HG03095 (cell line): ENCODE data around the gene REXO1.
A peak's percentile ranks its signal among the peaks of the same experiment; 100 is the strongest.

Experiments
- ATAC-seq: cut with Tn5 transposase; IDR thresholded peaks from one replicate; pipeline ENCODE4 v1.9.1; 2021; ENCODE audit warnings: moderate library complexity; ENCODE audit not compliant: unreplicated experiment

The REXO1 gene

GRCh38 chr19:1849132-1849474, 820 bp upstream of the REXO1 start:
- ATAC-seq, result no peak

GRCh38 chr19:1847684-1848398, 442 bp downstream of the REXO1 start:
- ATAC-seq, result peak; percentile 17

GRCh38 chr19:1847348-1847683, 967 bp downstream of the REXO1 start:
- ATAC-seq, result no peak

- ATAC-seq, result no peak
These were observed 1.6 kb downstream of the REXO1 start for GRCh38 chr19:1846517-1847204.

GRCh38 chr19:1845642-1846041, 2.6 kb downstream of the REXO1 start:
- ATAC-seq, result no peak

GRCh38 chr19:1845125-1845515, 3.2 kb downstream of the REXO1 start:
- ATAC-seq, result no peak

- ATAC-seq, result no peak
These were observed 3.7 kb downstream of the REXO1 start for GRCh38 chr19:1844513-1845124.

GRCh38 chr19:1843646-1844394, 4.5 kb downstream of the REXO1 start:
- no peak for ATAC-seq

- ATAC-seq, result no peak
These were observed 5.2 kb downstream of the REXO1 start for GRCh38 chr19:1843116-1843515.

- ATAC-seq, result no peak
These were observed 6.9 kb downstream of the REXO1 start for GRCh38 chr19:1841209-1841924.

GRCh38 chr19:1840541-1841115, 7.7 kb downstream of the REXO1 start:
- no peak for ATAC-seq

- ATAC-seq, result no peak
These were observed 8.4 kb downstream of the REXO1 start for GRCh38 chr19:1839658-1840540.

- ATAC-seq, result no peak
These were observed 10.6 kb downstream of the REXO1 start for GRCh38 chr19:1837625-1838105.

GRCh38 chr19:1837222-1837565, 11.1 kb downstream of the REXO1 start:
- no peak for ATAC-seq

GRCh38 chr19:1836458-1837221, 11.6 kb downstream of the REXO1 start:
- ATAC-seq, result no peak

- no peak for ATAC-seq
These were observed 14.7 kb downstream of the REXO1 start for GRCh38 chr19:1833540-1833939.

GRCh38 chr19:1832046-1832663, 16.1 kb downstream of the REXO1 start:
- ATAC-seq, result no peak

GRCh38 chr19:1830978-1831377, 17.3 kb downstream of the REXO1 start:
- no peak for ATAC-seq

- ATAC-seq, result no peak
These were observed 17.7 kb downstream of the REXO1 start for GRCh38 chr19:1830568-1830967.
